GM12878 (cell line): ENCODE results near the gene PDIA3. TPM values are rescaled to one million over a fixed set of nuclear protein-coding genes. Genes with fewer than 3 reads are reported as not detected.
A peak's percentile ranks its signal among the peaks of the same experiment; 100 is the strongest.

Experiments used
- CBFB ChIP-seq: IDR thresholded peaks from 2 replicates; pipeline ENCODE4 v1.6.1; 2016; ENCODE audit warnings: antibody characterized with exemption, low read depth
- CHD1 ChIP-seq: IDR thresholded peaks from 2 replicates; pipeline ENCODE4 v1.6.1; 2012; ENCODE audit warnings: low read depth, low read length, improper control_type of control experiment
- CREB1 ChIP-seq: IDR thresholded peaks from 2 replicates; pipeline ENCODE4 v1.6.1; 2012; ENCODE audit warnings: low read depth, mild to moderate bottlenecking, inconsistent platforms
- ESRRA ChIP-seq: IDR thresholded peaks from 2 replicates; pipeline ENCODE4 v1.6.1; 2012; ENCODE audit warnings: mild to moderate bottlenecking, low read length, improper control_type of control experiment
- FOS ChIP-seq: IDR thresholded peaks from 3 replicates; pipeline ENCODE4 v1.6.1; 2011; ENCODE audit warnings: borderline replicate concordance; ENCODE audit not compliant: insufficient read length; ENCODE audit errors: extremely low read depth
- FOXK2 ChIP-seq: fragments of 450-650 bp; IDR thresholded peaks from 2 replicates; pipeline ENCODE4 v1.6.1; 2017; ENCODE audit warnings: mild to moderate bottlenecking, moderate library complexity
- MTA2 ChIP-seq: fragments of 450-650 bp; IDR thresholded peaks from 2 replicates; pipeline ENCODE4 v1.6.1; 2016; ENCODE audit warnings: low read depth, mild to moderate bottlenecking, moderate library complexity
- POLR2A ChIP-seq: IDR thresholded peaks from 2 replicates; pipeline ENCODE4 v1.6.1; 2011; ENCODE audit warnings: low read depth, mild to moderate bottlenecking, low read length
- POLR2AphosphoS5 ChIP-seq: IDR thresholded peaks from 2 replicates; pipeline ENCODE4 v1.6.1; 2011; ENCODE audit warnings: mild to moderate bottlenecking, low read length, inconsistent platforms
- RUNX3 ChIP-seq: IDR thresholded peaks from 2 replicates; pipeline ENCODE4 v1.6.1; 2012; ENCODE audit warnings: low read length, inconsistent platforms
- SREBF1 ChIP-seq: IDR thresholded peaks from 2 replicates; pipeline ENCODE4 v1.6.1; 2012; ENCODE audit warnings: mild to moderate bottlenecking, low read length
- YY1 ChIP-seq: IDR thresholded peaks from 2 replicates; pipeline ENCODE4 v1.6.1; 2011; ENCODE audit warnings: low read depth, mild to moderate bottlenecking, low read length
- ZNF207 ChIP-seq: fragments of 450-650 bp; IDR thresholded peaks from 2 replicates; pipeline ENCODE4 v1.6.1; 2014; ENCODE audit warnings: antibody characterized with exemption, mild to moderate bottlenecking, borderline replicate concordance
- ZNF24 ChIP-seq: fragments of 450-650 bp; IDR thresholded peaks from 2 replicates; pipeline ENCODE4 v1.6.1; 2017; ENCODE audit warnings: antibody characterized with exemption, mild to moderate bottlenecking
- ZZZ3 ChIP-seq: IDR thresholded peaks from 2 replicates; pipeline ENCODE4 v1.6.1; 2011; ENCODE audit warnings: low read depth; ENCODE audit not compliant: control insufficient read depth, insufficient read length
- polyA plus RNA-seq, 11 experiments: library from polyadenylated mRNA; depleted of rRNA in 4 of 11; unstranded in 6 of 11; stranded (reverse) in 5 of 11; fragments of >200 nt; fragmentation: Nextera tagmentation in 4 of 11; fragmentation: Illumina TruSeq in 1 of 11; extraction: Ambion mirVana in 4 of 11; extraction: Trizol in 1 of 11; gene quantifications; 1 replicate in 1 of 11; 2 replicates in 10 of 11; pipeline versions ENCODE4 v1.2.1 to v1.2.3, GENCODE V29; 2011 to 2016; ENCODE audit warnings: inconsistent platforms in 2 of 11, missing spikeins in 2 of 11, low read depth in 1 of 11
- total RNA-seq, 4 experiments: library from RNA; depleted of rRNA in 3 of 4; stranded (reverse); fragments of >200 nt in 3 of 4; fragmentation: Illumina TruSeq in 1 of 4; extraction: Trizol in 1 of 4; gene quantifications; 2 replicates each; pipeline versions ENCODE4 v1.2.1 to v1.2.3, GENCODE V29; 2013 to 2021
- TF ChIP-seq, protein P1 (sequence below): fragments of 450-650 bp; conservative IDR thresholded peaks from 2 replicates; pipeline ENCODE4 v1.6.1; 2017; ENCODE audit warnings: mild to moderate bottlenecking, moderate library complexity
- TF ChIP-seq, protein P2 (sequence below): fragments of 450-650 bp; IDR thresholded peaks from 2 replicates; pipeline ENCODE4 v1.6.1; 2018; ENCODE audit warnings: borderline replicate concordance, mild to moderate bottlenecking; ENCODE audit not compliant: partially characterized antibody
- TF ChIP-seq, protein P3 (sequence below): fragments of 450-650 bp; IDR thresholded peaks from 2 replicates; pipeline ENCODE4 v1.6.1; 2016; ENCODE audit warnings: mild to moderate bottlenecking
- TF ChIP-seq, protein P4 (sequence below), 3 experiments: IDR thresholded peaks in 2 of 3; conservative IDR thresholded peaks in 1 of 3; 2 replicates each; pipeline ENCODE4 v1.5.1; 2011; ENCODE audit warnings: low read depth in 3 of 3, low read length in 3 of 3, mild to moderate bottlenecking in 3 of 3, control low read depth in 2 of 3, moderate library complexity in 2 of 3, inconsistent platforms in 1 of 3, mixed read lengths in 1 of 3; ENCODE audit not compliant: control insufficient read depth in 2 of 3, insufficient read depth in 1 of 3; ENCODE audit errors: extremely low read depth in 1 of 3
- TF ChIP-seq, protein P5 (sequence below): fragments of 450-650 bp; IDR thresholded peaks from 2 replicates; pipeline ENCODE4 v1.6.1; 2017; ENCODE audit warnings: mild to moderate bottlenecking, low read depth, inconsistent platforms; ENCODE audit not compliant: poor library complexity, severe bottlenecking

Gene PDIA3
- total and polyA plus RNA-seq, 10 of the 15 experiments (the other 5 are each of a cell fraction or from before 2014, with no cell fraction given): 18.2 to 716 (median 181) TPM

DNA sequence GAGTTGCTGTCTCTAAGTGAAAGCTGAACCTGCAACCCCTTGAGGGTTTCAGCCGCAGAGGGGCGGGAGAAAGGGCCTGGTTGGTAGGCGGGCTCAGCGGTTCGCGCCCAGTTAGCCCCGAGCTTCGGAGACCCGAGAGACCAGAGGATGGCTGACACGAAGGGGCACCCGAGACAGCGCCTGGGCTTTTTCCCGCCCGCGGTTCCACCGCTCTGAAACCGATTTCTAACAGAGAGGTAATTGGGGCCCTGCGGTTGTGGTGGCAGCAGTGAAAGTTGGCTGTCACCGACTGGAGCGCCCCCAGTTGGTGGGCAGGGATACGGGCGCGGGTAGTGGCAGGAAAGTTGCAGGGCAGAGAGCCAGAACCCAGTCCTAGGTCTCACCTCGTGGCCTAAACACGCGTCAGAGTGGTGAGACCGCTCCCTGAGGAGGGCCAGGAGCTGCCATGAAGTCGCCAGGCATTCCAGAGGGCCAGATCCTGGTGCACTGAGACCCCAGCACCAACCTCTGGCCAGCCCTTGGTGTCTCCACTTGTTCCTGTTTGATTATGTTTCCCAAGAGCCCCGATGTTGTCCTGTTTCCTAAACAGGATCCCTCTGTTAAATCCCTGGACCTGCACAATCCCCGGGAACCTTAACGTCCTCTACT, 31.2 kb downstream of the PDIA3 start (continued):
- TF ChIP-seq CREB1: peak; percentile 66; the same call in 1 of the 2 replicates
- peak; percentile 96 for TF ChIP-seq MTA2
- TF ChIP-seq POLR2AphosphoS5: 0 out of 2 replicates have a peak, but pooled peaks have one; percentile 35
- TF ChIP-seq, protein P1, sequence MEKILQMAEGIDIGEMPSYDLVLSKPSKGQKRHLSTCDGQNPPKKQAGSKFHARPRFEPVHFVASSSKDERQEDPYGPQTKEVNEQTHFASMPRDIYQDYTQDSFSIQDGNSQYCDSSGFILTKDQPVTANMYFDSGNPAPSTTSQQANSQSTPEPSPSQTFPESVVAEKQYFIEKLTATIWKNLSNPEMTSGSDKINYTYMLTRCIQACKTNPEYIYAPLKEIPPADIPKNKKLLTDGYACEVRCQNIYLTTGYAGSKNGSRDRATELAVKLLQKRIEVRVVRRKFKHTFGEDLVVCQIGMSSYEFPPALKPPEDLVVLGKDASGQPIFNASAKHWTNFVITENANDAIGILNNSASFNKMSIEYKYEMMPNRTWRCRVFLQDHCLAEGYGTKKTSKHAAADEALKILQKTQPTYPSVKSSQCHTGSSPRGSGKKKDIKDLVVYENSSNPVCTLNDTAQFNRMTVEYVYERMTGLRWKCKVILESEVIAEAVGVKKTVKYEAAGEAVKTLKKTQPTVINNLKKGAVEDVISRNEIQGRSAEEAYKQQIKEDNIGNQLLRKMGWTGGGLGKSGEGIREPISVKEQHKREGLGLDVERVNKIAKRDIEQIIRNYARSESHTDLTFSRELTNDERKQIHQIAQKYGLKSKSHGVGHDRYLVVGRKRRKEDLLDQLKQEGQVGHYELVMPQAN: peak; percentile 65; the same call in 1 of the 2 replicates
- no peak for TF ChIP-seq FOS
- TF ChIP-seq, protein P2, sequence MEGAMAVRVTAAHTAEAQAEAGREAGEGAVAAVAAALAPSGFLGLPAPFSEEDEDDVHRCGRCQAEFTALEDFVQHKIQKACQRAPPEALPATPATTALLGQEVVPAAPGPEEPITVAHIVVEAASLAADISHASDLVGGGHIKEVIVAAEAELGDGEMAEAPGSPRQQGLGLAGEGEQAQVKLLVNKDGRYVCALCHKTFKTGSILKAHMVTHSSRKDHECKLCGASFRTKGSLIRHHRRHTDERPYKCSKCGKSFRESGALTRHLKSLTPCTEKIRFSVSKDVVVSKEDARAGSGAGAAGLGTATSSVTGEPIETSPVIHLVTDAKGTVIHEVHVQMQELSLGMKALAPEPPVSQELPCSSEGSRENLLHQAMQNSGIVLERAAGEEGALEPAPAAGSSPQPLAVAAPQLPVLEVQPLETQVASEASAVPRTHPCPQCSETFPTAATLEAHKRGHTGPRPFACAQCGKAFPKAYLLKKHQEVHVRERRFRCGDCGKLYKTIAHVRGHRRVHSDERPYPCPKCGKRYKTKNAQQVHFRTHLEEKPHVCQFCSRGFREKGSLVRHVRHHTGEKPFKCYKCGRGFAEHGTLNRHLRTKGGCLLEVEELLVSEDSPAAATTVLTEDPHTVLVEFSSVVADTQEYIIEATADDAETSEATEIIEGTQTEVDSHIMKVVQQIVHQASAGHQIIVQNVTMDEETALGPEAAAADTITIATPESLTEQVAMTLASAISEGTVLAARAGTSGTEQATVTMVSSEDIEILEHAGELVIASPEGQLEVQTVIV: no peak
- peak; percentile 60 for TF ChIP-seq ZNF207
- peak; percentile 95 for TF ChIP-seq RUNX3
- no peak for TF ChIP-seq FOXK2
- TF ChIP-seq, protein P3, sequence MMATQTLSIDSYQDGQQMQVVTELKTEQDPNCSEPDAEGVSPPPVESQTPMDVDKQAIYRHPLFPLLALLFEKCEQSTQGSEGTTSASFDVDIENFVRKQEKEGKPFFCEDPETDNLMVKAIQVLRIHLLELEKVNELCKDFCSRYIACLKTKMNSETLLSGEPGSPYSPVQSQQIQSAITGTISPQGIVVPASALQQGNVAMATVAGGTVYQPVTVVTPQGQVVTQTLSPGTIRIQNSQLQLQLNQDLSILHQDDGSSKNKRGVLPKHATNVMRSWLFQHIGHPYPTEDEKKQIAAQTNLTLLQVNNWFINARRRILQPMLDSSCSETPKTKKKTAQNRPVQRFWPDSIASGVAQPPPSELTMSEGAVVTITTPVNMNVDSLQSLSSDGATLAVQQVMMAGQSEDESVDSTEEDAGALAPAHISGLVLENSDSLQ: peak; percentile 71
- no peak for TF ChIP-seq CHD1
- TF ChIP-seq ZZZ3: no peak
- TF ChIP-seq YY1: 0 out of 2 replicates have a peak, but pooled peaks have one; percentile 19
- TF ChIP-seq SREBF1: no peak
- TF ChIP-seq, protein P4, sequence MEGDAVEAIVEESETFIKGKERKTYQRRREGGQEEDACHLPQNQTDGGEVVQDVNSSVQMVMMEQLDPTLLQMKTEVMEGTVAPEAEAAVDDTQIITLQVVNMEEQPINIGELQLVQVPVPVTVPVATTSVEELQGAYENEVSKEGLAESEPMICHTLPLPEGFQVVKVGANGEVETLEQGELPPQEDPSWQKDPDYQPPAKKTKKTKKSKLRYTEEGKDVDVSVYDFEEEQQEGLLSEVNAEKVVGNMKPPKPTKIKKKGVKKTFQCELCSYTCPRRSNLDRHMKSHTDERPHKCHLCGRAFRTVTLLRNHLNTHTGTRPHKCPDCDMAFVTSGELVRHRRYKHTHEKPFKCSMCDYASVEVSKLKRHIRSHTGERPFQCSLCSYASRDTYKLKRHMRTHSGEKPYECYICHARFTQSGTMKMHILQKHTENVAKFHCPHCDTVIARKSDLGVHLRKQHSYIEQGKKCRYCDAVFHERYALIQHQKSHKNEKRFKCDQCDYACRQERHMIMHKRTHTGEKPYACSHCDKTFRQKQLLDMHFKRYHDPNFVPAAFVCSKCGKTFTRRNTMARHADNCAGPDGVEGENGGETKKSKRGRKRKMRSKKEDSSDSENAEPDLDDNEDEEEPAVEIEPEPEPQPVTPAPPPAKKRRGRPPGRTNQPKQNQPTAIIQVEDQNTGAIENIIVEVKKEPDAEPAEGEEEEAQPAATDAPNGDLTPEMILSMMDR (IDR thresholded peaks at IDR 0.05 in 2 of 3, conservative IDR thresholded peaks at IDR 0.05 in 1 of 3; ENCODE audit: control insufficient read depth in 2 of 3, extremely low read depth in 1 of 3, insufficient read depth in 1 of 3, low read depth in 3 of 3, low read length in 3 of 3): peak; percentile 74 to 78 (median 75)
- TF ChIP-seq POLR2A: no peak; the same call in 1 of the 2 replicates
- TF ChIP-seq, protein P5, sequence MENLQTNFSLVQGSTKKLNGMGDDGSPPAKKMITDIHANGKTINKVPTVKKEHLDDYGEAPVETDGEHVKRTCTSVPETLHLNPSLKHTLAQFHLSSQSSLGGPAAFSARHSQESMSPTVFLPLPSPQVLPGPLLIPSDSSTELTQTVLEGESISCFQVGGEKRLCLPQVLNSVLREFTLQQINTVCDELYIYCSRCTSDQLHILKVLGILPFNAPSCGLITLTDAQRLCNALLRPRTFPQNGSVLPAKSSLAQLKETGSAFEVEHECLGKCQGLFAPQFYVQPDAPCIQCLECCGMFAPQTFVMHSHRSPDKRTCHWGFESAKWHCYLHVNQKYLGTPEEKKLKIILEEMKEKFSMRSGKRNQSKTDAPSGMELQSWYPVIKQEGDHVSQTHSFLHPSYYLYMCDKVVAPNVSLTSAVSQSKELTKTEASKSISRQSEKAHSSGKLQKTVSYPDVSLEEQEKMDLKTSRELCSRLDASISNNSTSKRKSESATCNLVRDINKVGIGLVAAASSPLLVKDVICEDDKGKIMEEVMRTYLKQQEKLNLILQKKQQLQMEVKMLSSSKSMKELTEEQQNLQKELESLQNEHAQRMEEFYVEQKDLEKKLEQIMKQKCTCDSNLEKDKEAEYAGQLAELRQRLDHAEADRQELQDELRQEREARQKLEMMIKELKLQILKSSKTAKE: peak; percentile 95
- no peak; the same call in 1 of the 2 replicates for TF ChIP-seq ZNF24
- TF ChIP-seq CBFB: peak; percentile 96; the same call in 1 of the 2 replicates
- TF ChIP-seq ESRRA: no peak
